DOHH2 (cell line): ENCODE data around the gene CMTM2.

Source experiments
- CTCF ChIP-seq: fragments of 200-600 bp; sonication (generic); IDR thresholded peaks from one replicate; pipeline ENCODE4 v1.5.1; 2014; ENCODE audit warnings: antibody characterized with exemption, mild to moderate bottlenecking, low read depth, low read length; ENCODE audit not compliant: poor library complexity, severe bottlenecking
- EZH2phosphoT487 ChIP-seq: fragments of 200-600 bp; sonication (generic); IDR thresholded peaks from 2 replicates; pipeline ENCODE4 v1.6.1; 2017; ENCODE audit warnings: borderline replicate concordance, mild to moderate bottlenecking, antibody characterized with exemption, low read length, moderate library complexity, mixed read lengths

GRCh38 chr16:66561381-66562080 lies 17.7 kb upstream of the CMTM2 start:
- no peak for TF ChIP-seq CTCF
- no peak for TF ChIP-seq EZH2phosphoT487
